HG02840 (cell line): ENCODE measurements around the gene FUT7.

Experiments used
- ATAC-seq: cut with Tn5 transposase; IDR thresholded peaks from one replicate; pipeline ENCODE4 v1.9.1; 2021; ENCODE audit warnings: mild to moderate bottlenecking, moderate library complexity, moderate number of reproducible peaks; ENCODE audit not compliant: unreplicated experiment, low FRiP score

Gene FUT7

GRCh38 chr9:137050570-137050969 is 18.7 kb upstream of the FUT7 start:
- no peak for ATAC-seq

DNA sequence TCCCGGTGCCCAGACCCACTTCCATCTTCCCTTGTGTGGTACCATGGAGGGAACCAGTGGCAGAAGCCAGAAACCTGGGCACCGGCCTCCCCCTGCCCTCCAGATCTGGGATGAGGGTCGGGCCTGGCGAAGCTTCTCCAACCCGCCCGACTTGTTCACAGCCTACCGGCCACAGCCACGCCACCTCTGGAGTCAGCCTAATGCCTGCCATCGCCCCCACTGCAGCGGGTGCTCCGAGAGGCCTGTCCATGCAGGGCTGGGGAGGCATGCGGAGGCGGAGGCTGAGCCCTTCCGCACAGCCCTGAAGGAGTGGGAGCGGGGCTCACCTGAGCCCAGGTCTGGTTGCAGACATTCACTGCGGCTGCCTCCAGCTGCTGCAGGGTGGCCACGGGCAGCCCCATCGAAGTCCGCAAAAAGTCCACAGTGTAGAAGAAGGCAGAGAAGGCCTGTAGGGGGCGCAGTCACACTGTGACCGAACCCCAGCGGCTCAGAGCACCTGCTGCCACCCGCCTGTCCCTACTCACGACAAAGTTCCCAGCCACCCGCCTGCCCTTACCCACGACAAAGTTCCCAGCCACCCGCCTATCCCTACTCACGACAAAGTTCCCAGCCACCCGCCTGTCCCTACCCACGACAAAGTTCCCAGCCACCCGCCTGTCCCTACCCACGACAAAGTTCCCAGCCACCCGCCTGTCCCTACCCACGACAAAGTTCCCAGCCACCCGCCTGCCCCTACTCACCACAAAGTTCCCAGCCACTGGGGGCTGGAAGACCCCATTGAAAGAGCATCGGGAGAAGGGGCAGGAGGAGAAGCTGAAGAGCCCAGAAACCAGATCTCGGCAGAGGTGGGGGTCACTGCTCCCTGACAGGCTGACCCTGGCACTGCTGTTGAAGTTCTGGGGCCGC is 17.9 kb upstream of the FUT7 start:
- ATAC-seq, result no peak

- no peak for ATAC-seq
These were observed 17.0 kb upstream of the FUT7 start for GRCh38 chr9:137048655-137049543.

GRCh38 chr9:137046088-137046787 is 14.3 kb upstream of the FUT7 start, which contains the start of gene NPDC1:
Gene NPDC1 (minus strand): TSS chr9:137046177. CDS start chr9:137045989, 188 bp downstream.
- ATAC-seq, result no peak

DNA sequence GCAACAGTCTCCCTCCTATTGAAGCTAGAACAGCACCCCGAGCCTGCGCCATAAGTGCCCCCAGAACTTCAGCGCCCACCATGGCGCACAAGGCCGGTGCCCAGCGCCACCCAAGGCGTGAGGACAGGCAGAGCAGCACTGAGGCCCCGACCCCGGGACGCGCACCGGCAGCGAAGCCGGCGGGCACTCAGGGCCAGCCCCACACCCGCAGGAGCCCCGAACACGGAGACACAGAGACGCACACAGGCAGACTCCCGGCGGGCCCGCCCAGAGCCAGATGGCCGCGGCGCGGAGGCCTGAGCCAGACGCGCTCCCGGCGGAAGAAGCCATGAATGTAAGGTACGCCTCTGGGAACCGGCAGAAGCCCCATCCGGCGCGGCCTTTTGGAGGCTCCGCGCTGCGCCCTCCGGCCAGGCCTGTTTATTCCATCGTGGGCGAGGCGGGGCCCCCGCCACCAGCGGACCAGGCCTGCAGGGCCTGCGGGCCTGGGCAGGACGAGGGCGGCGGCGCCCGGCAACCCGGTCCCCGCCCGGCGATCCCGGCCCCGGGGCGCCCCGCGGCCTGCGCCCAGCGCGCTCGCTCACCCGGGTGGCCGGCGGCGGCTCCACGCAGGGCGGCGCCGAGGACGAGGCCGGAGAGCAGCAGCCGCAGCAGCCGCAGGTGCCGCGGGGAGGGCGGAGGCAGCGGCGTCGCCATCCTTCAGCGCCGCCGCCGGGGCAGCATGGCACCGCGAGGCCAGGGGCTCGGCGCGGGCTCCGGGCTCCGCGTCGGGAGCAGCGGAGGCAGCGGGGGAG is 13.6 kb upstream of the FUT7 start:
- ATAC-seq, result no peak

DNA sequence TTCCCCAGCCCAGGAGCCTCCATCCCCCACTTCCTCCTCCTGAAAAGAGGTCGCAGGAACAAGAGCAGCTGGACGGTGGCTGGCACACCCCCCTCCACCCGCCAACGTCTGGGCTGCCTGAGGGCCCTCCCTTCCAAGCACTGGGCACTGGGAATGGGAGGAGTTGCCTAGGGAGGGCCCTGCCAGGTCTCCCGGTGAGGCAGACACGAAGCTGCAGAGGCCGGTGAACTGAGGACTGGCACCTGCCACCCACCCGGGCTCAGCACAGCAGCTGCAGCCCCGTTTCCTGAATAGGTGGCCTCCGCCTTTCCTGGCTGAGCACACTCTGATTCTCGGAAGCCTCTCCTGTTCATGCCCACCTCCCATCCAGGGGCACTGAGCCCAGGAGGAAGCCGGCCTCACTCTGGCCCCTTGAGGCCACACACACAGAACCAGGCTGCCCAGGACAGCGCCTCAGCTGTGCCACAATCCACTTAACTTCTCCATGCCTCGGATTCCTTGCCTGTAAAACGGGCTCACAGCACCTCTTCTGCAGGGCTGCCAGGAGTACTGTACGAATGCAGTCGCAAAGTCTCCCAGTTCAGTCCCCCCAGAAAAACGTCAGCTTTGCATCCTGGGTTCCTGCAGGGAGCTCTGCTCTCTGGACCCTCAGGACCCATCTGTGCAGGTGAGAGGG is 12.8 kb upstream of the FUT7 start:
- no peak for ATAC-seq

- ATAC-seq, result no peak
These were observed 12.1 kb upstream of the FUT7 start for GRCh38 chr9:137044037-137044436.

DNA sequence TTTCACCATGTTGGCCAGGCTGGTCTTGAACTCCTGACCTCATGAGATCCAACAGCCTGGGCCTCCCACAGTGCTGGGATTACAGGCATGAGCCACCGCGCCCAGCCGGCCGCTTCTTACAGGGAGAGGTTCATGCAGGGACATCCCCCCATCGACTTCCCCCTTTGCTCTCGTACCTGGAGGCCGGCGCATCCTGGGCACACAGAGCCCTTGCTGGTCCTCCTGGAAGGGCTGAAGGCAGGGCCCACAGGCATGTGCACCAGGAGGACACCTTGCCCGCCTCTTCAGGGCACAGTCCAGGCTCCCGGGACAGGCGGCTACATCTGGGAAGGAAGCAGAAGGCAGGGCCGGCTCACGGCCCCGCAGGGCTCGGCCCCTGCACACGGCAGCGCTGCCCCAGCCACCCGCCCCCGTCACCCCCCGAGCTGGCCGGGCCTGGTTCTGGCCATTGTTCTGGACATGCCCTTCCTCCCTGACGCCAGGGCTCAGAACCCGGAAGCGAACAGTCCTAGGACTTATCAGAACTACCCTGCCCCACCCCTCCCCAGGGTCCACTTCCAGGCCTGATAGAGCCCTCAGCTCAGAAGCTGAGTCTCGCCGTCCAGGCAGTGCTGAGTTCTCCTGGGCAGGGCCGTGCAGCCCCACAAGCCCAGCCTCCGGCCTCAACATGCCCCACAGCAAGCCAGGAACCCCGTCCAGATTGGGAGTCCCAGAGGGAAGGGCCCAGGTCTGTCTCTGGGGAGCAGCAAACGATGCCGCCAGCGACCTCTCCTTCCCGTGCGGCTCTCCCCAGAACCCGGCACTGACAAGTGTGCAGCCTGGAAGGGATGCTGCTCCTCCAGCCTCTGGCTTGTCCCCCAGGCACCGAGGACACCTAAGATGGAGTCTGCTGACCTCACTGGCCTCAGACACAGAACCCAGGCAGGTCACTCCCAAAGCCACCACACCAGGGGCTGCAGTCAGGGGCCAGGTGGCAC is 11.2 kb upstream of the FUT7 start:
- ATAC-seq, result no peak

DNA sequence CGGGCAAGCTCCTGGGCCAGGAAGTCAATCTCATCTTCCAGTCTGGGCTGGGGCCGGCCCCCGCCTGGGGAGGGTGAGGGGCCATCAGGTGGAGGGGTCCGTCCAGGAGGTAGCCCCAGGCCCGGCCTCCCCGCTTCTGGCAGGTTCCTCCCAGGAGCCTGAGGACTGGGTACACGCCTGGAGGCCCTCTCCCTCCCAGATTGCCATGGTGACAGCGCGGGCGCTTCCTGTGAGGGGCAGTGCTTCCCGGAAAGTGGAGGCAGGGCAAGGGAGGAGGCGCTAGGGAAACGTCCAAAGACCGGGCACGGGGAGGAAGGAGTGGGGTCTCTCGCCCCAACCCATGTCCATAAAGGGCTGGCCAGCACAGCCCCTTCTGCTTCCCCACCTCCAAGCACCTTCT is 9.2 kb upstream of the FUT7 start:
- ATAC-seq, result no peak

DNA sequence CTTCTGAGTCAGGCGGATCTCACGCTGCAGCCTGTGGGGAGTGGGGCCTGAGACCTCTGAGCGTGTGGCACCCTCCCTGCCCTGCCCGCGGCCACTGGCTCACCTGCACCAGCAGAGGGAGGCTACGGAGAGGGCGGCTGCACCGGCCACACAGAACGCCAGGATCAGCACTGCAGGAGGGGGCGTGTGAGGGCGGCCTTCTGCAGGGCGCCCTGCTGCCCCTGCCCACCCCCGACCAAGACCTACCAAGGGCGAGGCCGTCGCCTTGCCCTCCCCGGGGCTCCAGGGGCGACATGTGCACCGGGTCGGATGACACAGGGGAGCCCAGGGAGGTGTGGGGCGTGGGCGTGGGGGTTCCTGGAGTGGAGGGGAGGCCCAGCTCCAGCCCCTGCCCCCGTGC is 8.7 kb upstream of the FUT7 start:
- ATAC-seq, result no peak

GRCh38 chr9:137039611-137040366 is 7.9 kb upstream of the FUT7 start:
- no peak for ATAC-seq

- no peak for ATAC-seq
These were observed 7.0 kb upstream of the FUT7 start for GRCh38 chr9:137038916-137039315.

DNA sequence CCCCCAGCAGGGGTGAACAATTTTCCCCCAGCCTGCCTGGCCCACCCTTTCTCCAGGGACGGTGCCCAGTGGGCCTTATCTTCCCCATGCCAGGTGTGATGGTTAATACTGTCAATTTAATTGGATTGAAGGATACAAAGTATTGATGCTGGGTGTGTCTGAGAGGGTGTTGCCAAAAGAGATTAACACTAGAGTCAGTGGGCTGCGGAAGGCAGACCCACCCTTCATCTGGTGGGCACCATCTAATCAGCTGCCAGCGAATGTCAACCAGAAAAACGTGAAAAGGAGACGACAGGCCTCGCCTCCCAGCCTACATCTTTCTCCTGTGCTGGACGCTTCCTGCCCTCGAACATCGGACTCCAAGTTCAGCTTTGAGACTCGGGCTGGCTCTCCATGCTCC is 5.6 kb upstream of the FUT7 start:
- ATAC-seq, result no peak

DNA sequence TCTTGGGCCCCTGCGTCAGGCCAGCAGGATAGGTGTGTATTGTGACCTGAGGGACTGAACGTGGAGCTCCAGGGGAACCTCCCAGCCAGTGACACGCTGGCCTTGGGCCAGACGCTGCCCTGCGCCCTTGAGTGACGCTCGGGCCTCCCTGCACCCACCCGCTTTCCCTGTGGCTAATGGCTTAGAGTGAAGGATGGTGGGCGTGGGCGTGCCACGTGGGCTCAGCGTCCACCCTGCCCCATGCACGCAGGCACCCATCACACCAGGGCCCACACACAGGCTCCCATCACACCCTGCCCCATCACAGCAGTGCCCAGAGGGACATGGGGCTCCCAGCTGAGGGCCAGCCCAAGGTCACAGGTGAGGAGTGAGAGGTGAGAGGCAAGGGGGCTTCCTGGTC is 5.1 kb upstream of the FUT7 start:
- ATAC-seq, result no peak

DNA sequence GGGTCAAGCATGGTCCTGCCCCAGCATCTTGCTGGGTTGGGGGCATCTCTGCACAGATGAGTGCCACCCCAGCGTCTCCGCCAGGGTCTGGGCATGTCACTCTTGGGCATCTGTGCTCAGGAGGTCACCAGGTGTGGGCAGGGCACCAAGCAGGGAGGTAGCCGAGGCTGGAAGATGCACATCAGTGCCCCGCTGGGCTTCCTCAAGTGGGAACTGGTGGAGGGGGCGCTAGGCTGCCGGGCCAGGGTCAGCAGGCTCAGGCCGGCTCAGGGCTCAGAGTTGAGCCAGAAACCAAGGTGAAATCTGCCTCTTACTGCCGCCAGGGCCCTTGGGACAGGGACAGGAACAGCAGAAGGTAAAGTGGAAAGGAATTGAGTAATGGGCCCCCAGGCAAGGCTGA is 4.0 kb upstream of the FUT7 start:
- no peak for ATAC-seq

DNA sequence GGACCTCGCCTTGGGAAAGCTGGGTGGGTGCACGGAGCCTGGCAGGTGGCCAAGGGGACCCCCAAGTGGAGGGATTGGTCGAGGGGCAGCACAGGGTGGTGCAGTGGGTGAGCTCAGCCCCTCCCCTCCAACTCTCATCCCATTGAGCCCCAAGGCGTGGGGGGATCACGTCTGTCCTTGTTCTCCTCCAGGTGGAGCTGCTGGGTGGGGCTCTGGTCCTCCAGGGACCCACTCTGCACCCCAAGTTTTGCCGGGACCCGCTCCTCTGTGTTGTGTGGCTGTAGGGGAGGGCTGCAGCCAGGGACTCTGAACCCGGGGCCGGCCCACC is 3.6 kb upstream of the FUT7 start:
- no peak for ATAC-seq

GRCh38 chr9:137034709-137035506 is 3.0 kb upstream of the FUT7 start:
- no peak for ATAC-seq
